ENCODE results near the gene NPIPB2.
A peak's percentile ranks its signal among the peaks of the same experiment; 100 is the strongest.
"Not testable (repeated sequence)": the region's sequence is repeated elsewhere in the genome, so short reads cannot be mapped to it uniquely, and the experiment has no call there.

Gene NPIPB2

GRCh38 chr16:11957591-11958395 is 15.9 kb upstream of the NPIPB2 start:
- peak; percentile 6 for DNase-seq (ENCODE audit: low read depth)

- no peak for DNase-seq (ENCODE audit: low read depth)
Observed at GRCh38 chr16:11956558-11956957, 14.7 kb upstream of the NPIPB2 start.

GRCh38 chr16:11955713-11956123 is 13.9 kb upstream of the NPIPB2 start:
- DNase-seq (ENCODE audit: low read depth), result peak; percentile 99

- DNase-seq (ENCODE audit: low read depth), result peak; percentile 45
Observed at GRCh38 chr16:11953576-11953975, 11.7 kb upstream of the NPIPB2 start.

- DNase-seq (ENCODE audit: low read depth), result no peak
Observed at GRCh38 chr16:11950388-11950787, 8.5 kb upstream of the NPIPB2 start.

GRCh38 chr16:11949527-11949926 is 7.7 kb upstream of the NPIPB2 start:
- peak; percentile 75 for DNase-seq (ENCODE audit: low read depth)

- no peak for DNase-seq (ENCODE audit: low read depth)
Observed at GRCh38 chr16:11948819-11949218, 7.0 kb upstream of the NPIPB2 start.

- DNase-seq (ENCODE audit: low read depth), result peak; percentile 13
Observed at GRCh38 chr16:11946433-11946832, 4.6 kb upstream of the NPIPB2 start.

GRCh38 chr16:11927350-11927749 is 14.5 kb downstream of the NPIPB2 start:
- not testable (repeated sequence) for DNase-seq (ENCODE audit: low read depth)

- not testable (repeated sequence) for DNase-seq (ENCODE audit: low read depth)
Observed at GRCh38 chr16:11924046-11924445, 17.8 kb downstream of the NPIPB2 start.

GRCh38 chr16:11916524-11917285 is 25.1 kb downstream of the NPIPB2 start:
- DNase-seq (ENCODE audit: low read depth), result peak; percentile 83

- DNase-seq (ENCODE audit: low read depth), result peak; percentile 98
Observed at GRCh38 chr16:11915644-11916523, 26.0 kb downstream of the NPIPB2 start, which contains the start of gene GSPT1. Gene GSPT1 (minus strand): TSS chr16:11915956. CDS start chr16:11915720, 236 bp downstream.

- DNase-seq (ENCODE audit: low read depth), result peak; percentile 36
Observed at GRCh38 chr16:11915114-11915643, 26.7 kb downstream of the NPIPB2 start.

GRCh38 chr16:11914210-11915113 is 27.4 kb downstream of the NPIPB2 start:
- DNase-seq (ENCODE audit: low read depth), result peak; percentile 40

GRCh38 chr16:11913425-11914079 is 28.3 kb downstream of the NPIPB2 start:
- peak; percentile 49 for DNase-seq (ENCODE audit: low read depth)

GRCh38 chr16:11909653-11910545 is 31.9 kb downstream of the NPIPB2 start:
- DNase-seq (ENCODE audit: low read depth), result peak; percentile 87

GRCh38 chr16:11907160-11907970 is 34.5 kb downstream of the NPIPB2 start:
- DNase-seq (ENCODE audit: low read depth), result no peak

- DNase-seq (ENCODE audit: low read depth), result no peak
Observed at GRCh38 chr16:11903906-11904305, 37.9 kb downstream of the NPIPB2 start.

Data from EH (cell line).